ENCODE results near the gene PTPRG.

DNA sequence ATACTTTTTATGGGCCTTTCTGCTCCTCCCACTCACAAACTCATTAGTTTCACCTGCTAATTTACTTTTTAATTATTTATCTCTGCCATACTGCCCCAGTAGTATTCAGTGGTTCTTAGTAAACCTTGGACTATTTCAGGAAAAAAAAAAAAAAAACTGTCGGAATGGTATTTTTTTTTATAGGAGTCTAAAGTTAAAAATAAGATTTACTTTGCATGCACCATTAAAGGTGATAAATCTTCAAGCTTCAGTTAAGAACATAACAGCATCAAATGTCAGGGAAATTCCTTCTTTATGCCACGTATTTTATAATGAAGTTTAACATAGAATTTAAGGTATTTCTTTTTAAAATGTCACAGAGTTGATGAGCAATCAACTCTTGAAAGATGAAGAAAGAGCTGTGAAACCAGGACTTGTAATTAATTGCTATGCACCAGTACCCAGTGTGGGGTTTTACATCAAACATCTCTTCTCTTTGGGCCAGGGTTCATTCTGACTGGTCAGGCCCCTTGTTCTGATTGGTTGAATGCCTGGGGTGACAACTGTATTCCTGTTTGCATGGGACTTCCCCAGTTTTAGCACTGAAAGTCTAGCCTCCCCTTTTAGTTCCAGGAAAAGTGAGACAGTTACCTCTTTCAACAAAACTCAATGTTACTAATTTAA, 40.3 kb upstream of the PTPRG start:
- TF ChIP-seq, protein P1, sequence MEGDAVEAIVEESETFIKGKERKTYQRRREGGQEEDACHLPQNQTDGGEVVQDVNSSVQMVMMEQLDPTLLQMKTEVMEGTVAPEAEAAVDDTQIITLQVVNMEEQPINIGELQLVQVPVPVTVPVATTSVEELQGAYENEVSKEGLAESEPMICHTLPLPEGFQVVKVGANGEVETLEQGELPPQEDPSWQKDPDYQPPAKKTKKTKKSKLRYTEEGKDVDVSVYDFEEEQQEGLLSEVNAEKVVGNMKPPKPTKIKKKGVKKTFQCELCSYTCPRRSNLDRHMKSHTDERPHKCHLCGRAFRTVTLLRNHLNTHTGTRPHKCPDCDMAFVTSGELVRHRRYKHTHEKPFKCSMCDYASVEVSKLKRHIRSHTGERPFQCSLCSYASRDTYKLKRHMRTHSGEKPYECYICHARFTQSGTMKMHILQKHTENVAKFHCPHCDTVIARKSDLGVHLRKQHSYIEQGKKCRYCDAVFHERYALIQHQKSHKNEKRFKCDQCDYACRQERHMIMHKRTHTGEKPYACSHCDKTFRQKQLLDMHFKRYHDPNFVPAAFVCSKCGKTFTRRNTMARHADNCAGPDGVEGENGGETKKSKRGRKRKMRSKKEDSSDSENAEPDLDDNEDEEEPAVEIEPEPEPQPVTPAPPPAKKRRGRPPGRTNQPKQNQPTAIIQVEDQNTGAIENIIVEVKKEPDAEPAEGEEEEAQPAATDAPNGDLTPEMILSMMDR (conservative IDR thresholded peaks at IDR 0.05): no peak
- TF ChIP-seq ZFX (IDR thresholded peaks at IDR 0.05): no peak
